Adrenal gland (tissue), 5 donors: ENCODE measurements around the gene NOTCH3.

Experiments used
- POLR2A ChIP-seq, 2 donors: fragments of 450-650 bp; IDR thresholded peaks; one replicate each; pipeline ENCODE4 v1.6.1; 2017; ENCODE audit warnings: antibody characterized with exemption in 2 of 2, mild to moderate bottlenecking in 2 of 2, moderate library complexity in 1 of 2
- TF ChIP-seq, protein P1 (sequence below), 6 experiments: fragments of 450-650 bp in 4 of 6; fragments of 200-600 bp in 2 of 6; sonication (generic) in 1 of 6; IDR thresholded peaks; 1 replicate in 5 of 6; 2 replicates in 1 of 6; pipeline versions ENCODE4 v1.5.1 to v1.8.0; 2016 to 2021; ENCODE audit warnings: antibody characterized with exemption in 6 of 6, mild to moderate bottlenecking in 2 of 6, moderate library complexity in 1 of 6
- donor health status: DM: no; HTN: no; CAD: no.

DNA sequence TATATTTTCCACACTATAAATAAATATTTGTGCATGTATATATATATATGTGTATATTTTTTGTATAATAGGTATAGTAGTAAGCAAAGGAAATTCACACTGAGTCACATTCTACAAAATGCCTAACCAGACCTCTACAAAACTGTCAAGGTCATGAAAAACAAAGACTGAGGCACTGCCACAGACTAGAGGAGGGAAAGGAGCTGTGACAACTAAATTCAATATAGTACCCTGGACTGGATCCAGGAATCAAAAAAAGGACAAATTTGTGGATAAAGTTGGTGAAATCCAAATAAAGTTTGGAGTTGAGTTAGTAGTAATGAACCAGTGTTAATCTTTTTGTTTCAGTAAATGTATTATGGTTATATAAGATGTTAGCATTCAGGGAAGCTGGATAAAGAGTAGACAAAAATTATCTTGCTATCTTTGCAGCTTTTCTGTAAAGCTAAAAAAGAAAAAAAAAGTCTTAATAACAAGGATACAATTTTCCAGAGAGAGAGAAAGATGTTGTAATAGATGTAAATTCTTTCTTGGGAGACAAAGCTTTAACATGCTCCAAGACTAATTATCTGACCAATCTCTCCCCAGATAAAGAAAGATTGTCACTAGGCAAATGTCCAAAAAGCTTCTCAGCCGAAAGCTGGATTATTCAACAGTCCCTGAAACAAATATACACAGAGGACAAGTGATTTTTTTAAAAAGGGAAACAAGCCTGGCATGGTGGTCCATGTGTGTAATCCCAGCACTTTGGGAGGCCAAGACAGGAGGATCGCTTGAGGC is 74.5 kb downstream of the NOTCH3 start:
- TF ChIP-seq, protein P1, sequence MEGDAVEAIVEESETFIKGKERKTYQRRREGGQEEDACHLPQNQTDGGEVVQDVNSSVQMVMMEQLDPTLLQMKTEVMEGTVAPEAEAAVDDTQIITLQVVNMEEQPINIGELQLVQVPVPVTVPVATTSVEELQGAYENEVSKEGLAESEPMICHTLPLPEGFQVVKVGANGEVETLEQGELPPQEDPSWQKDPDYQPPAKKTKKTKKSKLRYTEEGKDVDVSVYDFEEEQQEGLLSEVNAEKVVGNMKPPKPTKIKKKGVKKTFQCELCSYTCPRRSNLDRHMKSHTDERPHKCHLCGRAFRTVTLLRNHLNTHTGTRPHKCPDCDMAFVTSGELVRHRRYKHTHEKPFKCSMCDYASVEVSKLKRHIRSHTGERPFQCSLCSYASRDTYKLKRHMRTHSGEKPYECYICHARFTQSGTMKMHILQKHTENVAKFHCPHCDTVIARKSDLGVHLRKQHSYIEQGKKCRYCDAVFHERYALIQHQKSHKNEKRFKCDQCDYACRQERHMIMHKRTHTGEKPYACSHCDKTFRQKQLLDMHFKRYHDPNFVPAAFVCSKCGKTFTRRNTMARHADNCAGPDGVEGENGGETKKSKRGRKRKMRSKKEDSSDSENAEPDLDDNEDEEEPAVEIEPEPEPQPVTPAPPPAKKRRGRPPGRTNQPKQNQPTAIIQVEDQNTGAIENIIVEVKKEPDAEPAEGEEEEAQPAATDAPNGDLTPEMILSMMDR (IDR thresholded peaks at IDR 0.05), result no peak
- TF ChIP-seq POLR2A (IDR thresholded peaks at IDR 0.05), result no peak
